Thoracic aorta (tissue), 2 donors: ENCODE measurements around the gene PSMB8. TPM values are rescaled to one million over a fixed set of nuclear protein-coding genes. Genes with fewer than 3 reads are reported as not detected.

Source experiments
- ATAC-seq: fragments of 150-250 bp; one replicate; pipeline ENCODE4 v1.8.0; 2017; ENCODE audit warnings: low read depth; ENCODE audit not compliant: insufficient number of reproducible peaks, low FRiP score
- DNase-seq: peaks from one replicate; pipeline ENCODE4 v3.0.0-alpha.2; 2020; ENCODE audit warnings: low spot score
- H3K27ac ChIP-seq, 2 donors: fragments of 200-600 bp; sonication (generic); 1 replicate in 1 of 2; 2 replicates in 1 of 2; pipeline ENCODE4 v1.5.1; 2016; ENCODE audit warnings: mild to moderate bottlenecking in 2 of 2, moderate library complexity in 2 of 2
- H3K27me3 ChIP-seq: fragments of 200-600 bp; sonication (generic); replicated peaks from 2 replicates; pipeline ENCODE4 v1.6.0; 2016; ENCODE audit warnings: mild to moderate bottlenecking; ENCODE audit not compliant: insufficient read depth
- H3K36me3 ChIP-seq: fragments of 200-600 bp; sonication (generic); one replicate; pipeline ENCODE4 v1.5.1; 2016
- H3K4me1 ChIP-seq, 2 donors: fragments of 200-600 bp; sonication (generic); 1 replicate in 1 of 2; 2 replicates in 1 of 2; pipeline versions ENCODE4 v1.5.1 to v1.6.0; 2016; ENCODE audit warnings: low read depth in 2 of 2, mild to moderate bottlenecking in 1 of 2; ENCODE audit not compliant: control insufficient read depth in 1 of 2
- H3K4me3 ChIP-seq: fragments of 200-600 bp; sonication (generic); 2 replicates; pipeline ENCODE4 v1.5.1; 2016; ENCODE audit warnings: mild to moderate bottlenecking
- H3K9me3 ChIP-seq: fragments of 200-600 bp; sonication (generic); 2 replicates; pipeline ENCODE4 v1.5.1; 2016
- total RNA-seq, 2 donors: library from RNA; depleted of rRNA; stranded (reverse); fragments of >200 nt; gene quantifications; one replicate each; pipeline versions ENCODE4 v1.1.0 to v1.2.3, GENCODE V29; 2016
- TF ChIP-seq, protein P1 (sequence below): fragments of 200-600 bp; sonication (generic); IDR thresholded peaks from one replicate; pipeline ENCODE4 v1.5.1; 2019; ENCODE audit warnings: antibody characterized with exemption

PSMB8 gene
- total RNA-seq, 2 donors from 2014 or later: 28.4 to 43.3 TPM

DNA sequence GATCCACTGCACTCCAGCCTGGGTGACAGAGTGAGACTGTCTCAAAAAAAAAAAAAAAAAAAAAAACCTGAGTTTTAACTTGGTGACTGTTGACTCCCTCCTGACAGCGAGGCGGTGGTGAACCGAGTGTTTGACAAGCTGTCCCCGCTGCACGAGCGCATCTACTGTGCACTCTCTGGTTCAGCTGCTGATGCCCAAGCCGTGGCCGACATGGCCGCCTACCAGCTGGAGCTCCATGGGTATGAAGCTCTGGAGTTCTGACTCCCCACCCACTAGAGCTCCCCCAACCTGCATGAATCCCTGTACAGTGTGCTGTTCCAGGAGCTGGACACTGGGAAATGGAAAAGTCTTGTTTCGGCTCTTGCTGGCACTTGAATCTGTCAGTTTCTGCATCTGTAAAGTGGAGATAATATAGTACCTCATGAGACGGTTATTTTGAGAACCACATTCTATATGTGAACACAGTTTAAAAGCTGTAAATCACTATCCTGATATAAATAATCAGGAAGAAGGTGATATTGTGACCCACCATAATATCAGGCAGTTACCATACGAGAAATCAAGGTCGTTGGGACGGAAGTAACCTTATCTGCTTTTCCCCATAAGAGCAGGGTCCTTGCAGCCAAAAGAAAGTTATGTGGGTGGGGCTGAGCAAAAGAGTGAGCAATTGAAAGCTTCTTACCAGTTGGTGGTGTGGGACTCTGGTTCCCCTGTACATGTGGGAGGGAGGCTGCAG is 13.5 kb upstream of the PSMB8 start:
- no peaks in the 10 kb centered on the region for H3K27me3 ChIP-seq
- ATAC-seq: no peak
- no peak overlapping the region for H3K4me3 ChIP-seq
- DNase-seq: no peak
- TF ChIP-seq, protein P1, sequence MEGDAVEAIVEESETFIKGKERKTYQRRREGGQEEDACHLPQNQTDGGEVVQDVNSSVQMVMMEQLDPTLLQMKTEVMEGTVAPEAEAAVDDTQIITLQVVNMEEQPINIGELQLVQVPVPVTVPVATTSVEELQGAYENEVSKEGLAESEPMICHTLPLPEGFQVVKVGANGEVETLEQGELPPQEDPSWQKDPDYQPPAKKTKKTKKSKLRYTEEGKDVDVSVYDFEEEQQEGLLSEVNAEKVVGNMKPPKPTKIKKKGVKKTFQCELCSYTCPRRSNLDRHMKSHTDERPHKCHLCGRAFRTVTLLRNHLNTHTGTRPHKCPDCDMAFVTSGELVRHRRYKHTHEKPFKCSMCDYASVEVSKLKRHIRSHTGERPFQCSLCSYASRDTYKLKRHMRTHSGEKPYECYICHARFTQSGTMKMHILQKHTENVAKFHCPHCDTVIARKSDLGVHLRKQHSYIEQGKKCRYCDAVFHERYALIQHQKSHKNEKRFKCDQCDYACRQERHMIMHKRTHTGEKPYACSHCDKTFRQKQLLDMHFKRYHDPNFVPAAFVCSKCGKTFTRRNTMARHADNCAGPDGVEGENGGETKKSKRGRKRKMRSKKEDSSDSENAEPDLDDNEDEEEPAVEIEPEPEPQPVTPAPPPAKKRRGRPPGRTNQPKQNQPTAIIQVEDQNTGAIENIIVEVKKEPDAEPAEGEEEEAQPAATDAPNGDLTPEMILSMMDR: no peak
- H3K36me3 ChIP-seq: no peaks in the 10 kb centered on the region
- peaks cover 7 to 10% of the 10 kb centered on the region in 2 donors for H3K4me1 ChIP-seq
- no peaks in the 10 kb centered on the region for H3K9me3 ChIP-seq
- no peak overlapping the region for H3K27ac ChIP-seq

- TF ChIP-seq, protein P1: no peak
- Histone ChIP-seq H3K27ac (no peak overlapping the region), H3K4me1 (peaks cover 17 to 25% of the 10 kb centered on the region in 2 donors), H3K36me3 (no peaks in the 10 kb centered on the region), H3K4me3 (no peak overlapping the region), H3K27me3 (no peaks in the 10 kb centered on the region), H3K9me3 (no peaks in the 10 kb centered on the region)
- no peak for ATAC-seq
- no peak for DNase-seq
Observed at GRCh38 chr6:32855467-32856174, 11.8 kb upstream of the PSMB8 start.

DNA sequence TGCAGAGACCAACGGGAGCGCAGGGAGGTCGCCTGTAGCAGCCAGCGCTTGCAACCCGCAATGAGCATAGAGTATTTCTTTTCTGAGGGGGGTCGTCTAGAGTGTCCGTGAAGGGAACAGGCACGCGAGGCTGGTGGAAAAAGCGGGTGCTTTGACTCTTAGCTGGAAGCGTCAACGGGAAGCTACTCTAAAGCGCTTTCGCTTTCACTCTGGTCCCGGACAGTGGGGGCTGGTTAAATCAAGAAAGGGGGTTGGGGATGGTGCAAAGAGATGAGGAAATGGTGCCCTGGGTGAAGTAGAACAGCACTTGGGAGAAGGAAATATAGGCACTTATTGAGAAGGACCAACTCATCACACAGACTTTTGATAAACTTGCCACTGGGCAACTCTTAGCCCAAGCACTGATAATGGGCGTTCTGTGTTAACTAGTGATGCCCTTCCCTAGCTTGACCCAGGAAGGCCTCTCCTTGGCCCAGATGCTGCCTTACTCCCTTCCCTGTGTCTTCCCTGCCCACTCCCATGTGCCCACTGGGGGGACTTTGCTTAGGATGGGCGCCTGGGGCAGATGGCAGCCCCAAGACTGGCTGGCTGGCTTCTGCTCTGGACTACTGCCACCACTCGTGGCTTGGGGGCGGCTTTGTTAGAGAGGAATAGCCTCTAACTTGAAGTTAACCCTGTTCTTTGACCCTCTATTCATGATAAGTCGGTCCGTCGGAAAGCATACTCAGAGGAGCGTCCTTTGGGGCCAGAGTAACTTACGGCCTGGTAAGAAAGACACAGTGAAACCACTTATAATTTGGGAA is 10.7 kb upstream of the PSMB8 start:
- Histone ChIP-seq H3K27me3 (no peaks in the 10 kb centered on the region), H3K27ac (peak overlapping the region; percentile 88 to 91), H3K36me3 (no peaks in the 10 kb centered on the region), H3K4me3 (peak overlapping the region; percentile 78), H3K9me3 (no peaks in the 10 kb centered on the region), H3K4me1 (peaks cover 17 to 25% of the 10 kb centered on the region in 2 donors)
- TF ChIP-seq, protein P1: no peak
- ATAC-seq: no peak
- DNase-seq: no peak

- ATAC-seq (peak; percentile 79), DNase-seq (peak; percentile 81)
- H3K4me3 ChIP-seq: peak within 1 kb of the TSS; percentile 78
- H3K27me3 ChIP-seq: no peaks in the 10 kb centered on the region
- H3K27ac ChIP-seq: peak within 1 kb of the TSS; percentile 88 to 91
- TF ChIP-seq, protein P1: peak; percentile 72
- H3K4me1 ChIP-seq: peaks cover 17 to 25% of the 10 kb centered on the region in 2 donors
- H3K36me3 ChIP-seq: peaks cover 4% of the 10 kb centered on the region
- H3K9me3 ChIP-seq: no peaks in the 10 kb centered on the region
Observed at GRCh38 chr6:32853541-32854375, 9.9 kb upstream of the PSMB8 start, which contains the start of the genes PSMB9 and TAP1. TSS of gene PSMB9 (plus strand) at chr6:32854192. CDS start at chr6:32854230, 38 bp downstream. TSS of gene TAP1 (minus strand) at chr6:32853704. CDS start at chr6:32853636, 68 bp downstream.
